COLO668 (cell line): ENCODE data around the gene HORMAD2.
A peak's percentile ranks its signal among the peaks of the same experiment; 100 is the strongest.
"Not testable (repeated sequence)": the region's sequence is repeated elsewhere in the genome, so short reads cannot be mapped to it uniquely, and the experiment has no call there.

ENCODE experiments used
- DNase-seq: peaks from one replicate; lab custom pipeline; 2025; ENCODE audit not compliant: unreplicated experiment; lab: John Stamatoyannopoulos, UW

HORMAD2 gene

DNA sequence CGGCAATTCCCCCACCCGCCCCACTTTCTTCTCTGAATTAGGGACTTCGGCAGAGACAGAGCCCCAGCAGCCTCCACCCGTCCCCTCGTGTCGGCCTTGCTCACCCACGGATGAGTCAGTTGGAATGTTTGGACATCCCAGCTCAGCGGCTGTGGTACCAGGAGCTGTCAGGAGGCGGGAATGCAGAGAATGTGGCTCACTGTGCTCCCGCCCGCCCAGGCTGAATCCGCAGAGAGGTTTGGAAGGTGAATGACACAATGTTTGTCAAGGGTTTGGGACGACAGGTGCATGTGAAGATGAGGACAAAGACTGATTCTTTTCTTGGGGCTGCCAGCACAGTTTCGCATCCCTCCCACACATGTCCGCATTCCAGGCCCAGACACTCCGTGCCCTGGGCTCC is 126.7 kb downstream of the HORMAD2 start:
- DNase-seq, result peak; percentile 33

DNA sequence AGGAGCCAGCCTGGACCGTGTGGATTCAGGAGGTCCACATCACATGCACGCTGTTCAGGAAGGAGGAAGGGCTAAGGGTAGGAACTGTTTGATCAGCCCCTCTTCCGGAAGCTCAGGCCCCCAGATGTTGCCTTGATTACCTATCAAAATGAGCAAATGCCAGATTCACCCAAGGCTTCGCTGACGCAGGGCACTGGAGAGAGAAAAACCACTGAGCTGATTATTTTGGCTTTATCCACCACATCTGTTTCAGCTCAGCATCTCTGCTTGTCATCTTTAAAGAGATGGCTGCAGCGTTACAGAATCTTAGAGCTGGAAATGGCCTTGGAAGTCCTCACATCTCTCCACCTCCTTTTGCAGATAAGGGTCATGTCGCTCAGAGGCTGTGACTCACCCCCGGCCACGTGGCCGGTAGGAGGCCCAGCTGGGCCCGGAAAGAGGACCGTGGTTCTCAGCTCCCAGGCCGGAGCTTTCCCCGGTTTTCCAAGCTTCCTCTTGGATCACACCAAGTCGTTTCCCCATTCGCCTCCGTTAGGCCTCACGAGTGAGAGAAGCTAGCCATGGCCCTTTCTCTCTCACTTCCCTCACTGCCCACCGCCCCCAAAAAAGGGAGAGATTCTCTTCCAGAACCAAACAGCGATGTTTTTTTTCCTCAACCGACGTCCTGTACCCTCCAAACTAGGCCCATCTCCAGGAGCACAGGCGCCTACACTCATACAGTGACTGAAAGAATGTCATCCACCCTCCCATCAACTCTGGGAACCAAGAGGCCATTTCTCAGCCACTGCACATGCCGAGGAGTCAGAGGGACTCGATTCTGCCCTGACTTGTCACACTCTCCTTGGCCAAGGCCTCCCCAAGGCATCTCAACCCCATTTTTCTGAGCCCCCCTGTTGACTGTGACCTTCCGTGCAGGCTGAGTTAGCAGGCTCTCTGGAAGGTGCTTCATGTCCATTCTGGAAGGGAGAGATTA is 128.7 kb downstream of the HORMAD2 start:
- DNase-seq, result no peak

DNA sequence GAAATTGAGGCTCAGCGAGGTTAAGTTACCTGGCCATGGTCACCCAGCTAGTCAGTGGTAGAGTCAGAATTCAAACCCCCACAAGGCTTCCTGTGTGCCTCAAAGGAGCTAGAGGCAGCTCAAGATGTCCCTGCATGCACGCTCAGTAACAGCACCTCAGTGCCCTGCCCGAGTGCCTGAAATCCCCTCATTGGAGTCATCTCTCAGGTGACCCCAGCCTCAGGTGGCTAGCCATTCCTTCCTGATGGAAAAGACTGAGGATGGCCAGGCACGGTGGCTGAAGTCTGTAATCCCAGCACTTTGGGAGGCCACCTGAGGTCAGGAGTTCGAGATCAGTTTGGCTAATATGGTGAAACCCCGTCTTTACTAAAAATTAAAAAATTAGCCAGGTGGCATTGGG is 129.4 kb downstream of the HORMAD2 start:
- DNase-seq, result no peak

DNA sequence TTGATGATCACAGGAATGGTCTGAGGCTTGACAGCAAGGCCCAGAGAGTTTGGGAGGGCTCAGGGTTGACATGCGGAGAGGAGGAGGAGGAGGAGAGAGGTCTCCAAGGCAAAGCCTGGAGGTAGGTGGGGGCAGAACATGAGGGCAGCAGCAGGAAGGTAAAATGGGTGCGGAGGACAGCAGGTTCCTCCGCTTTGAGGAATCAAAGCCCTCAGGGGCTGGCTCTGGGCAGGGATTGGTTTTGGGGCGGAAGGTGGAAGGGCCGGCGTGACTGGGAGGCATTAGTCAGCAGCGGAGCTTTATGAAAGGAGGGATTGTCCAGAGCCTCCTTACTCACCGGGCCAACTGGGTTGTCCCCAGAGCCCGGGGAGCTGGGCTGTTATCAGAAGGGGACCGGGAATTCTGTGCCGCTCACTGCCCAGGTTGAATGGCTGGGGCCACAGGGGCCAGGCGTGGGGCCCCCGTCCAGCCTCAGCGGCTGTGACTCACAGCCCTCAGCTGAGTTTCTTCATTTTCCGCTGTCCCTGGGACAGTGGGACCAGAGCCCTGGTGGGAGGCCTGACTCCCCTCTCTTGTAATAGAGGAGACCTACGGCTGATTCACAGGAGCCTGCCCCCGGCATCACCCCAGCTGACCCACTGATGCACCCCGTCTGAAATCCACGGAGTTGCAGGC is 130.1 kb downstream of the HORMAD2 start:
- DNase-seq, result no peak

DNA sequence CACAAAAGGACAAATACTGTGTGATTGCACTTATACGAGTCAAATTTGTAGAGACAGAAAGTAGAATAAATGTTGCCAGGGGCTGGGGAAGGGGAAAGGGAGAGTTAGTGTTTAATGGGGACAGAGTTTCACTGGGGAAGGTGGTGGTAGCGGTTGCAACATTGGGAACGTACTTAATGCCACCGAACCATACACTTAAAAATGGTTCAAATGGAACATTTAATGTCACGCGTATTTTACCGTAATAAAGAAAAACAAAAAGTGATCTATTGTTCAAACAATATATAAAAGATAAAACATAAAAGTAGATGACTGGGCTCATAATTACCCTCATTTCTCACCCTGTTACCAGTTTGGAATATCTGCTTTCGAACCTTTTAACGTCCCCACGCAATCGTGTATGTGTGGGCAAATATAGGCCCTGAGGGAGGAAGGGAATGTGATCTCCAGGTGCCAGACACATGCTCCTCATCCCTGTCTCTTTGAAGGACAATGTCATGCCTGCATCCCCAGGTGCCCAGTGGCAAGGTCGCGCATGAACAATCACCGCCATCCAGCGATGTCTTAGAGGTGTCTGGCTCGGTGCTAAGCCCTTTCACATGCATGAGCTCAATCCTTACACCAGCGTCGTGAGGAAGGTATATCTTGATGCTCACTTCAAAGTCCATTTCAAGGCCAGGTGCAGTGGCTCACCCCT is 131.0 kb downstream of the HORMAD2 start:
- DNase-seq, result peak; percentile 13

DNA sequence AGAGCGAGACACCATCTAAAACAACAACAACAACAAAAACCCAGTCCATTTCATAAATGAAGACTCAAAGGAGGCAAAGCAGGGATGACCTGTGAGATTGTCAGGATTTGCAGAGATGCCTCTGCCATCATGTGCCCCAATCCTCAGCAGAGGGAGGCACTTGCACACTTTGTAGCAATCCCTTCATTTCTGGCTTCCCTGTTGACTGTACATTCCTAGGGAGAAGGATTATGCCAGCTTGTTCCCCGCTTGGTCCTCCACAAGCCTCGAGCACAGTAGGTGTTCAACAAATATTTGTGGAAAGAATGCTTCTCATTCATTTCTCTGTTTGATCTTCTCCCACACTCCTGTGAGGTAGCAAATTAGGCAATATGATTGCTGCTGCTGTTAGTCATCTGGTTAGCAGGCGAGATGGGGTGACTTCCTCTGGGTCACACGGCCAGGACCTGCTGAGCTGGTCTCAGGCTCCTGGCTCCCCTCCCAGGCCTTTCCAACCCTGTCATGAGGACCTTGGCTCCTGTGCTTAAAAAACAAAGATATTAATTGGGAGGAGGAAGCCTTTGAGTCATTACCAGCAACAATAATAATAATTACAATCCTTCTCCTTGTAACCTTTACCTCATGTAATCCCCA is 132.2 kb downstream of the HORMAD2 start:
- no peak for DNase-seq

DNA sequence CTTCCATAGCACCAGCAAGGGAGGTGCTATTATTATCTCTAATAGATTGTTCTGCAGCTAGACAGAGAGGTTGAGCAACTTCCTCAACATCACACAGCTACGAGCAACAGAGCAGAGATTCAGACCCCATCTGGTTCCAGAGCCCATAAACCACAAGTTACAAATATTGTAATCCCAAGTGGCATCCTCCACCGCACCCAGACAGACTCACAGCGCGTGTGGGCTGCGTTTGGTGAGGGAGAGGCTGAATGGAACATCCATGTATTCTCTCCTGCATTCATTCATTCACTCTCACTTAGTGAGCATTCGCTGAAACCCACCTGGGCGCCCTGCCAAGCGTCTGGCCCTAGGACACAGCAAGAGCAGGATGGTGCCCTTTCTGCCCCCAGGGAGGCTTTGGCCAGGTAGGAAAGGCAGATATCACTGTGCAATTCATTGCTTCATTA is 132.8 kb downstream of the HORMAD2 start:
- no peak for DNase-seq

DNA sequence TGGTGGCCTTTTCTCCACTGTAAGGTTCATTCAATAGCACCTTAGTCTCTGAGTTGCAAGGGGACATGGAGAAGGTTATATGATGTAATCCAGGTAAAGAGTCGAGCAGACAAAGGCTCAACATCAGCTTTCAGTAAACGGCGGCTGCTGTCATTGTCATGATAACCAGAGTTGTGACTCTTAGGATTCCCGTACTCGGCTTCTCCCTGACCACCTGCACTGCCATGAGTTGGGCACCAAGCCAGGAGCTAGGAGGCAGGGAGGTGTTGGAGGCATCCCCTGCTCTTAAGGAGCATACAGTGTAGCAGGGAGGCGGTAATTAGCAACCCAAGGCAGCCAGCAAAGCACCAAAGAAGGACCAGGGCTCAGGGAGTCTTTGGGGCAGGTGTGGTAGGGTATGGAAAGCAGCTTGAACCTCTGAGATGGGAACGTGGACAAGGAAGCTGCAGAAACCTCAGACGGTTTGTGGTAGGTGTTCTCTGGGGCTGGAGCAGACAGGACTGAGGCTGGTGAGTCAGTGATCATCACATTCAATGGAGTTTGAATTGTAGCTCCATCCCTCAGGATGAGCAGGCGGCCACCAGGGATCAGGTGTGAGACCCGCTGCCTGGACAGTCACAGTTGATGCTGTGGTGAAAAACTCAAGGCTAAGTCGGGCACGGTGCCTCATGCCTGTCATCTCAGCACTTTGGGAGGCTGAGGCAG is 134.6 kb downstream of the HORMAD2 start:
- peak; percentile 51 for DNase-seq

DNA sequence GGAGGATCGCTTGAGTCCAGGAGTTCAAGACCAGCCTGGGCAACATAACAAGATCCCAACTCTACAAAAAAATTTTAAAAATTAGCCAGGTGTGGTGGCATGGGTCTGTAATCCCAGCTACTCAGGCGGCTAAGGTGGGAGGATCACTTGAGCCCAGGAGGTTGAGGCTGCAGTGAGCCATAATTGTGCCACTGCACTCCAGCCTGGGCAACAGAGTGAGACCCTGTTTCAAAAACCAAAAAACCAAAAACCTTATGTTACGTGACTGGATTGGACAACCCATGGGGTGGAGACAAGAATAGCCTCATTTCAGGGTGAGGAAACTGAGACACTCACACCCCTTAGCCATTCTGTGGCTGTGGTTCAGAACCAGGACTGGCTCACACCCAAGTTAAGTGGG is 136.0 kb downstream of the HORMAD2 start:
- not testable (repeated sequence) for DNase-seq

DNA sequence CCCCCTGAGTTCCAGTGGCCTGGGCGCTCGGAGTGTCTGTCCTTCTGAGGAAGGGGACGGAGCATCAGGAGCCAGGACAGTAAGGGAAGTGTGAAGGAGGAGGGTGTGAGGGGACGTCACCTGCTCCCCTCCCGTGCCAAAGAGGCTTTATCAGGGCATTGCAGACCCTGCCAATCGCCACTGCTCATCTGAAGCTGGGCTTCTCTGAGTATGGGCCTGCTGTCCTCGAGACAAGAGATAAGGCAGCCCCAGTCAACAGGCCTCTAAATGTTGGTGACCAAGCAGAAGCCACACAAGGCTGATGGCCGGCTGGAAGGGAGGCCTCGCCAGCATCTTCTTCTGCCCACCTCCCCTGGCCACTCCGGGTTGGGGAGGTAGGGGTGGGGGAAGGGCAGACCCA is 136.4 kb downstream of the HORMAD2 start:
- DNase-seq, result no peak

DNA sequence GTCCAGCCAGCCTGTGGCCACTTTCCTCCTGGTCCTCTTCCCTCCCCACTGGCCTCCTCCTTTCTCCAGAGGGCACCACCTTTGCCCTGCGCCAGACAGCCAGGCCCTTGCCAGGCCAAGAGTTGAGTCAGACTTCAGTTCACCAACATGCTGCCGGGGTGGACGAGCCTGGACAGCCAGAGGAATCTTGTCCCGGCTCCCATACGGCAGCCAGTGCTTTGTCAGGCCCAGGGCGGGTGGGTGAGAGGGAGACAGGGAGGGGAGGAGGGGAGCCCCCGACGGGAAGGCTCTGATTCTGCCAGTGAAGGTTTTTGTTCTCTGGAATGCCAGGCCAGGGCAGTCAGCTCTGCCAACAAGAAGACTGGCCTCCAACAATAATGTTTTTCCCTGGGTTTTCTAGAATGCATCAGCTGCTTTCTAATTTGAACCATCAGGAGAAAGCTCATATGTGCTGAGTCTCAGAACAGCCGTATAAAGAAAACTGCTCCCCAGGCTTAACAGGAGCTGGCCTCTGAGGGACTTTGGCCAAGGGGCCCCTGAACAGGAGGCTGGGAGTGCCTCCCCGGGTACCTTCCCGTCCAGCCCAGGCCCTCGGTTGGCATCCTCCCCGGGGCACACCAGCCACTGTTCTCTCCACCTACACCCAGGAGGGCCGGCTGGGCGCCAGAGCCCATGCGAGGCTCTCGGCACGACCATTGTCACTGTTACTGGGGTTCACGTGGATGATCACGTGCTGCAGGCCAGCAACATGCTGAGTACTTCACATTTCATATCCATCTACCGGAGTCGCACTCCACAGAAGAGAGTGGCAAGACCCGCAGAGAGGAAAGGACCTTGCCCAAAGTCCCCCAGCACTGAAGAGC is 137.7 kb downstream of the HORMAD2 start:
- no peak for DNase-seq

DNA sequence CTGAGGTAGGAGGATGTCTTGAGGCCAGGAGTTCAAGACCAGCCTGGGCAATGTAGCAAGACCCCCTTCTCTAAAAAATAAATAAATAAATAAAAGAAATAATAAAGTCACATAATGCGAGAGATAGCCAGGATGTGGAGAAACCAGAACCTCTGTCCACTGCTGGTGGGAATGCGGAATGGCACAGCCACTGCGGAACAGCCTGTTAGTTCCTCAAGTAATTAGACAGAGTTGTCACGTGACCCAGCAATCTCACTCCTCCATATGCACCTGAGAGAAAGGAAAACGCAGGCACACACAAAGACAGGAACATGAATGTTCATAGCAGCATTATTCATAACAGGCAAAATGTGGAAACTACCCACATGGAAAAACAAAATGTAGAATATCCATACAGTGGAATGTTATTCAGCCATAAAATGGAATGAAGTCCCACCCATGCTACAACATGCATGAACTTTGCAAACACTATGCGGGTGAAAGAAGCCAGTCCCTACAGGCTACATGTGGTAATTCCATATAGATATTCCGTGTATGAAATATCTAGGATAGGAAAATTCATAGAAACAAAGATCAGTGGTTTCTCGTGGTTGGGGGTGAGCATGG is 138.9 kb downstream of the HORMAD2 start:
- DNase-seq, result no peak

DNA sequence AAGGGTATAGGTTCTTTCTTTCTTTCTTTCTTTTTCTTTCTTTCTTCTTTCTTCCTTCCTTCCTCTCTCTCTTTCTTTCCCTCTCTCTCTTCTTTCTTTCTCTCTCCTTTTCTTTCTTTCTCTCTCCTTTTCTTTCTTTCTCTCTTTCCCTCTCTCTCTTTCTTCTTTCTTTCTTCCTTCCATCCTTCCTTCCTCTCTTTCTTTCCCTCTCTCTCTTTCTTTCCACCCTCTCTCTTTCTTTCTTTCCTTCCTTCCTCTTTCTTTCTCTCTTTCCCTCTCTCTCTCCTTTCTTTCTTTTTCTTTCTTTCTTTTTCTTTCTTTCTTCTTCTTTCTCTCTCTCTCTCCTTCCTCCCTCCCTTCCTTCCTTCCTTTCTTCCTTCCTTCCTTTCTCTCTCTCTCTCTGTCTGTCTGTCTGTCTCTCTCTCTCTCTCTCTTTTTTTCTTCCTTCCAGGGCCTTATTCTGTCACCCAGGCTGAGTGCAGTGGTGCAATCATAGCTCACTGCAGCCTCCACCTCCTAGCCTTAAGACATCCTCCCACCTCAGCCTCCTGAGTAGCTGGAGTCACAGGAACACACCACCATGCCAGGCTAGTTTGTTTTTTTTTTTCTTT is 139.5 kb downstream of the HORMAD2 start:
- DNase-seq, result no peak

DNA sequence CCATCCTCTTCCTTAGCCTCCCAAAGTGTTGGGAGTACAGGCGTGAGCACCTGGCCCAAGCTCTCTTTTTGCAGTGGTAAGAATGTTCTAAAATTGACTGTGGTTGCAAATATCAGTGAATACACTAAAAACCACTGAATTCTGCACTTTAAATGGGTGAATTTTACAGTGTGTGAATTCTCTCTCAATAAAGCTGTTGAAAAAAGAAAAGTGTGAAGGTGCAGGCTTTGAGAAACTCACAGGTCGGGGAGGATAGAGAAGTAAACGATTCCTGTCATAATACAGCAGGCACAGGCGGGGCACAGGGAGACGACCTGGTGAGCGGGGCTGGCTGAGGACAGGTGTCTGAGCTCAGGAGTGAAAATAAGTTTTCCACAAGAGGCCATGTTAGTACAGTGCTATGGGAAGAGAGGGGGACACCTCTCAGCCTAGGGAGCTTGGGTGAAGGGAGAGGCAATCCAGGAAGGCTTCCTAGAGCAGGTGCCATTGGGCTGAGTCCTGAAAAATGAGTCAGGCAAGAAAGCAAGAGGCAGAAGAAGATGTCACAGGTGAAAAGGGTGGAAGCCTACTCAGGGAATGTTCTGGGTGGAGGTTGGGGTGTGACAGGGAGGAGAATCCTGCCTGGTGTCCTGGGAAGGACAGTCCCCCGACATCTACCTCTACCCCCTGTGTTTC is 140.2 kb downstream of the HORMAD2 start:
- no peak for DNase-seq

DNA sequence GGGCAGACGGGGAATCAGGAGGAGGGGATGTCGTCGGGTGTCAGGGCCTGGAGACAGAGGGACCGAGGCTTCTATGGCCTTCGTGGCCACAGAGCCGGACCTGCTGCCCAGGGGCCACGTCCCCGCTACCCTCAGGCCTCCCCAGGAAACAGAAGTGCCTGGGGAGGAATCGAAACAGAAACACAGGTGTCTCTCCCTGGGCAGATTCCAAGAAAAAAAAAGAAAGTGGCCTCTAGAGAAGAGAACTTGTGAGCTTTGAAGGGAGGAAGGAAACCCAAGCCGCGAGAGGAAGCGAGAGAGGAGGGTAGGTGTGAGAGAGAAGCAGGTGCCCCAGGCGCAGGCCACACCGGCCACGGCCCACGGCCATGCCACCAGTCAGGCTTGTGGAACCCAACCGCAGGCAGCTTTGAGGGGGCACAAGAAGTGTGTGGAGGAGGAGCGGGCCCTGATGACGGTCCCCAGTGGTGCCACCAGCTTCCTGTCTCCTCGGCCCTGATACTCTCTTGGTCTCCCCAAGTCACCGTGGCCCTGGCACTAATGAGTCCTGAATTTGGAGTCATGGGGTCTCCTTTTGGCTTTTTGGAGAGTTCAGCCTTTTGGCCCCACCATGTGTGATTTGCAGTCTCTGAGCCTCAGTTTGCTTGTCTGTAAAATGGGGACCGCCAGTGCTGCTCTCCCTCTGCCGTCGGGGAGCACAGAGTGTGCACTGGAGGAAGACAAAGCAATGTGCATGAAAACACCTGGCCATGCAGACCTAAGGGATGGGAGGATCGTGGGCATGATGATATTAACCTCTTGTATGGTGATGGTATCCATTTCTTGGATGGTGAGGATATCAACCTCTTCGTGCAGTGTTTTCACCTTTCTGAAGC is 141.1 kb downstream of the HORMAD2 start:
- no peak for DNase-seq

DNA sequence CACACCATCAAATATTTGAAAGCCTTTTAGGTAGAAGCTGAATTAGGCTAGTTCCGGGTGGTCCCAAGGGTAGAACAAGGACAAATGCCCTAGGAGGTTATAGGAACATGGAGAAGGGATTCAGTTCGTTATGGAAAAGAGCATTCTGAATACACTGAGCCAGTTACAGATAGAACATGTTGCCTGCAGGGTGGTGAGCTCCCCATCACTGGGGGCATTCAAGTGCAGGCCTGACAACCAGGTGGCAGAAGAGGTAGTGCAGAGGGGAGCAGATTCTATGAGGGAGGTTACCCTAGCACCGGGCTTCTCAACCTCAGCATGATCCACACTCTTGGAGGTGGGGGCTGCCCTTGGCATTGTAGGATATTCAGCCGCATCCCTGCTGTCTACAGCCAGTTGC is 142.1 kb downstream of the HORMAD2 start:
- no peak for DNase-seq

DNA sequence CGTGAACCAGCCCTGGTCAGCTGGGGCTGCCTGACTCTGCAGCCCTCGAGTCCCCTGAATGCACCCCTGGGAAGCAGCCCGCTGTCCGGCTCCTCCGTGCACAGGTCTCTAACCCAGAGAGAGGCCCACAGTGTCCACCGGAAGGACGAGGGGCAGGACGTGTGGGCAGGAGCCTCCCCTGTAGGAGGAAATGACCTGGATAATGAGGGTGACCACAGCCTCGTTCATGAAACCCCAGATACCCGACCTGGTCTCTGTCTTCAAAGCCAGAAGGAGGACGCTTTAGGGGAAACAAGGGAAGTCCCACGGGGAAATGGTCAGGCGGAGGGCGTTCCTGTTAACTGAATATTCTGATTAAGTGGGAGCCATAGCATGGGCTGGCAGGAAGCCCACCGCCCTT is 143.0 kb downstream of the HORMAD2 start:
- DNase-seq, result no peak
